ENCODE measurements around the gene HMGA1.

DNA sequence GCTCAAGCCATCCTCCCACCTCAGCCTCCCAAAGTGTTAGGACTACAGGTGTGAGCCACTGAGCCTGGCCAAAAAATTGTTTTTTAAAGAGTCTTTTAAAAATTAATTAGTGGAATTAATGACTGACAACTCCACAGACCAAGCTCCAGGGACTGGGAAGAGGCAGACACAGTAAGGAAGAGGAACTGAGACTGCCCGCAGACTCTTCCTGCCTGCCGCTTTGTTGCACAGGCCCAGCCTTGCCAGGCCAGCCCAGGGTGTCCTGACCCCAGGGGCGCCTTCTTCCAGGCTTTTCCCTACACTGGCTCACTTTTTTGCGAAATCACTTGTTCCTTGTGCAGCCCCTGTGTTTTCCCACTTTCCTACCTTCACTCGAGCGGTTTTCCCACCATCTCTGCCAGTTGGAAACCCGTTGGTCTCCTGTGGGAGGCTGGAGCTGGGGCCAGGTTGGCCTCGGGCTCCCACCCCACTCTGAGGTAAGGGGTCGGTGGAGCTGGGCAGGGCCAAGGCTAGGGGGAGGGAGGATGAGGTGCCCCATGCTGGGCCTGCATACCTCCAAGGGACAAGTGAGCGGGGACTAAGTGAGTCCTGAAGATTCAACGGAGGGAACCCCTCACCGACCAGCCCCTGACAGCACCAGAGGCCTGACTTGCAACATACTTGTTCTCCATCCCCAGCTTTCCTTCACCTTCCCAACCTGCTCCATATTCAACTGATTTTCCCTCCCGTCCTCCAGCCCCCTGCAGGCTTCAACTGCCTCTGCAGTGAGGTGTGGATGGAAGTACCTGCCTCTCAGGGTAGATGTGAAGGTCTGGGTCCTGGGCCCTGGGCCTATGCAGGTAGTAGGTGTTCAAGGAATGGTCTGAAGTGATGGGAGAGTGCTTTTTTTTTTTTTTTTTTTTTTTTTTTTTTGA is 35.6 kb downstream of the HMGA1 start:
- TF ChIP-seq CREB1 (CRISPR knock-in tag; IDR thresholded peaks at IDR 0.05; ENCODE audit: low read depth) (no peak), EZH2 (IDR thresholded peaks at IDR 0.05; ENCODE audit: low read depth, unreplicated experiment) (no peak), NANOG (IDR thresholded peaks at IDR 0.05; ENCODE audit: borderline replicate concordance) (no peak), EZH2phosphoT487 (IDR thresholded peaks at IDR 0.05; ENCODE audit: unreplicated experiment) (no peak), POLR2AphosphoS5 (IDR thresholded peaks at IDR 0.05; ENCODE audit: low read depth) (no peak), STAT1 (IDR thresholded peaks at IDR 0.05; ENCODE audit: unreplicated experiment) (no peak), ZNF331 (CRISPR knock-in tag; IDR thresholded peaks at IDR 0.05; ENCODE audit: low read depth) (no peak), JUNB (IDR thresholded peaks at IDR 0.05; ENCODE audit: unreplicated experiment) (no peak)
- TF ChIP-seq, protein P1, sequence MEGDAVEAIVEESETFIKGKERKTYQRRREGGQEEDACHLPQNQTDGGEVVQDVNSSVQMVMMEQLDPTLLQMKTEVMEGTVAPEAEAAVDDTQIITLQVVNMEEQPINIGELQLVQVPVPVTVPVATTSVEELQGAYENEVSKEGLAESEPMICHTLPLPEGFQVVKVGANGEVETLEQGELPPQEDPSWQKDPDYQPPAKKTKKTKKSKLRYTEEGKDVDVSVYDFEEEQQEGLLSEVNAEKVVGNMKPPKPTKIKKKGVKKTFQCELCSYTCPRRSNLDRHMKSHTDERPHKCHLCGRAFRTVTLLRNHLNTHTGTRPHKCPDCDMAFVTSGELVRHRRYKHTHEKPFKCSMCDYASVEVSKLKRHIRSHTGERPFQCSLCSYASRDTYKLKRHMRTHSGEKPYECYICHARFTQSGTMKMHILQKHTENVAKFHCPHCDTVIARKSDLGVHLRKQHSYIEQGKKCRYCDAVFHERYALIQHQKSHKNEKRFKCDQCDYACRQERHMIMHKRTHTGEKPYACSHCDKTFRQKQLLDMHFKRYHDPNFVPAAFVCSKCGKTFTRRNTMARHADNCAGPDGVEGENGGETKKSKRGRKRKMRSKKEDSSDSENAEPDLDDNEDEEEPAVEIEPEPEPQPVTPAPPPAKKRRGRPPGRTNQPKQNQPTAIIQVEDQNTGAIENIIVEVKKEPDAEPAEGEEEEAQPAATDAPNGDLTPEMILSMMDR (conservative IDR thresholded peaks at IDR 0.05; ENCODE audit: low read depth in 2 of 2) = peak; percentile 35 to 41
- TF ChIP-seq, protein P2, sequence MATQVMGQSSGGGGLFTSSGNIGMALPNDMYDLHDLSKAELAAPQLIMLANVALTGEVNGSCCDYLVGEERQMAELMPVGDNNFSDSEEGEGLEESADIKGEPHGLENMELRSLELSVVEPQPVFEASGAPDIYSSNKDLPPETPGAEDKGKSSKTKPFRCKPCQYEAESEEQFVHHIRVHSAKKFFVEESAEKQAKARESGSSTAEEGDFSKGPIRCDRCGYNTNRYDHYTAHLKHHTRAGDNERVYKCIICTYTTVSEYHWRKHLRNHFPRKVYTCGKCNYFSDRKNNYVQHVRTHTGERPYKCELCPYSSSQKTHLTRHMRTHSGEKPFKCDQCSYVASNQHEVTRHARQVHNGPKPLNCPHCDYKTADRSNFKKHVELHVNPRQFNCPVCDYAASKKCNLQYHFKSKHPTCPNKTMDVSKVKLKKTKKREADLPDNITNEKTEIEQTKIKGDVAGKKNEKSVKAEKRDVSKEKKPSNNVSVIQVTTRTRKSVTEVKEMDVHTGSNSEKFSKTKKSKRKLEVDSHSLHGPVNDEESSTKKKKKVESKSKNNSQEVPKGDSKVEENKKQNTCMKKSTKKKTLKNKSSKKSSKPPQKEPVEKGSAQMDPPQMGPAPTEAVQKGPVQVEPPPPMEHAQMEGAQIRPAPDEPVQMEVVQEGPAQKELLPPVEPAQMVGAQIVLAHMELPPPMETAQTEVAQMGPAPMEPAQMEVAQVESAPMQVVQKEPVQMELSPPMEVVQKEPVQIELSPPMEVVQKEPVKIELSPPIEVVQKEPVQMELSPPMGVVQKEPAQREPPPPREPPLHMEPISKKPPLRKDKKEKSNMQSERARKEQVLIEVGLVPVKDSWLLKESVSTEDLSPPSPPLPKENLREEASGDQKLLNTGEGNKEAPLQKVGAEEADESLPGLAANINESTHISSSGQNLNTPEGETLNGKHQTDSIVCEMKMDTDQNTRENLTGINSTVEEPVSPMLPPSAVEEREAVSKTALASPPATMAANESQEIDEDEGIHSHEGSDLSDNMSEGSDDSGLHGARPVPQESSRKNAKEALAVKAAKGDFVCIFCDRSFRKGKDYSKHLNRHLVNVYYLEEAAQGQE (IDR thresholded peaks at IDR 0.05; ENCODE audit: unreplicated experiment) = no peak
- TF ChIP-seq, protein P3, sequence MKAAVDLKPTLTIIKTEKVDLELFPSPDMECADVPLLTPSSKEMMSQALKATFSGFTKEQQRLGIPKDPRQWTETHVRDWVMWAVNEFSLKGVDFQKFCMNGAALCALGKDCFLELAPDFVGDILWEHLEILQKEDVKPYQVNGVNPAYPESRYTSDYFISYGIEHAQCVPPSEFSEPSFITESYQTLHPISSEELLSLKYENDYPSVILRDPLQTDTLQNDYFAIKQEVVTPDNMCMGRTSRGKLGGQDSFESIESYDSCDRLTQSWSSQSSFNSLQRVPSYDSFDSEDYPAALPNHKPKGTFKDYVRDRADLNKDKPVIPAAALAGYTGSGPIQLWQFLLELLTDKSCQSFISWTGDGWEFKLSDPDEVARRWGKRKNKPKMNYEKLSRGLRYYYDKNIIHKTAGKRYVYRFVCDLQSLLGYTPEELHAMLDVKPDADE (IDR thresholded peaks at IDR 0.05) = no peak
